ENCODE results near the gene GPR135.

The GPR135 gene

DNA sequence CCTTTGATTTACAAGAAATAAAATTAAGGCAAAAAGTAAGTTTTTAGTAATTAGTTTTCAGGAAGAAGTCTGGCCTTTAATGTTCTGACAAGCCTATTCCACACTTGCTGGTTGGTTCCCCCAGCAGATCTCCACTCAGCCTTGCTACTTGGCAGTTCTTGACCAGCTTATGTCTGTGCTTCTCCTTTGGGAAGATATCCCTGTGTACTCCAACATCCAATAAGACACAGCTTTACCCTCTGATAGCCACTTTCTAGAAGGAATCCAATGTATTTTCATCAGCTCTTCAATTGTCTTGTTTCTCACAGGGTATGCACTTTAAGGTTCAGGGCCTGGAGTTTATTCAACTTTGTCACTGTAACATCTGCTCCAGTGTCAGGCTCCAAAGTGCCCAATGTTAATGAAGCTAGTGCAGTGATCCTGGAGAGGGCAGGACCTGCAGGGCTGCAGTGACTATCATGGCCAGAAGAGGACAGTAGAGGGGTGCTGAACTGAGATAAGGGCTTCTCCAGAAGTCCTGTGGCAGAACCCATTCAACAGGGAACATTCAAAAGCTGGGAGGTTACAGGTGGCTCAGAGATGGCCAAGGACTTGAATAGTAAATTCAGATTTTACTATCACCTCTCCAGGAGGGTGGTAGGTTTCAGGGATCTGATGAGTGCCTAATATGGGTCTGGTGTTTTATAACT lies 42.0 kb upstream of the GPR135 start:
- H3K4me3 ChIP-seq (ENCODE audit: low read depth, low read length): no peak overlapping the region
- peak; percentile 82 for DNase-seq (ENCODE audit: low read depth)
- TF ChIP-seq, protein P1, sequence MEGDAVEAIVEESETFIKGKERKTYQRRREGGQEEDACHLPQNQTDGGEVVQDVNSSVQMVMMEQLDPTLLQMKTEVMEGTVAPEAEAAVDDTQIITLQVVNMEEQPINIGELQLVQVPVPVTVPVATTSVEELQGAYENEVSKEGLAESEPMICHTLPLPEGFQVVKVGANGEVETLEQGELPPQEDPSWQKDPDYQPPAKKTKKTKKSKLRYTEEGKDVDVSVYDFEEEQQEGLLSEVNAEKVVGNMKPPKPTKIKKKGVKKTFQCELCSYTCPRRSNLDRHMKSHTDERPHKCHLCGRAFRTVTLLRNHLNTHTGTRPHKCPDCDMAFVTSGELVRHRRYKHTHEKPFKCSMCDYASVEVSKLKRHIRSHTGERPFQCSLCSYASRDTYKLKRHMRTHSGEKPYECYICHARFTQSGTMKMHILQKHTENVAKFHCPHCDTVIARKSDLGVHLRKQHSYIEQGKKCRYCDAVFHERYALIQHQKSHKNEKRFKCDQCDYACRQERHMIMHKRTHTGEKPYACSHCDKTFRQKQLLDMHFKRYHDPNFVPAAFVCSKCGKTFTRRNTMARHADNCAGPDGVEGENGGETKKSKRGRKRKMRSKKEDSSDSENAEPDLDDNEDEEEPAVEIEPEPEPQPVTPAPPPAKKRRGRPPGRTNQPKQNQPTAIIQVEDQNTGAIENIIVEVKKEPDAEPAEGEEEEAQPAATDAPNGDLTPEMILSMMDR (conservative IDR thresholded peaks at IDR 0.05; ENCODE audit: low read depth, low read length): peak; percentile 99

DNA sequence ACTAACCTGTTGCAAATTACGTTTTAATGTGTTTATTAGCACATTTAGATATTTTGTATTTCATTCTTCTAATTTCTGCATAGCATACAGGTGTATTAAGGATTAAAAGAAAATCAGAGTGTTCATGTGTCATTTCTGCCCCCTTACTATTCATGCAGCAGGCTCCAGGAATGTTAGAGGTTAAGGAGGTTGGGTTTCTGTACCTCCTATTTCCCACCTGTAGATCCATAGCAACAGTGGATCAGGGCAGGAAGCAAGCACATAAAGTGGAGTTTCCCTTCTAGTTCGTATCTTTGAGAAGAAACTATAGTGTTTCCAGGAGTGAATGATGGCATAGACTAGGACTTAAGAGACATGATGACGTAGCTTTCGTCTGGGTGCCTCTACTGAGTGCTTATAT lies 38.1 kb upstream of the GPR135 start:
- DNase-seq (ENCODE audit: low read depth): no peak
- H3K4me3 ChIP-seq (ENCODE audit: low read depth, low read length): no peak overlapping the region
- TF ChIP-seq, protein P1 (conservative IDR thresholded peaks at IDR 0.05; ENCODE audit: low read depth, low read length): no peak

DNA sequence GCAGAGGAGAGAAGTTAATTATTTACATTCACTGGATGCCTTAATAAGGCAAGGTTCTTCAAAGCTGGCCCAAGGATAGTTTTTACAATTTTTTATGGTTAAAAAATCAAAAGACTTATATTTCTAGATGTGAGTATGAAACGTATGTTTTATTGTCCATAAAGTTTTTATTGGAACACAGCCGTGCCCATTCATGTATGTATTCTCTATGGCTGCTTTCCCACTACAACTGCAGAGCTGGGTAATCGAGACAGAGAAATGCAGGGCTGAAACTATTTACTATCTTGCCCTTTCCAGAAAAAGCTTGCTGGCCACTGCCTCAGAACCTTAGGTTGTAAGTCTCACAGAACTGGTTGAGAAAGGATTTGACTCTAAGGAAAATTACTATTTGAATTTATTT lies 35.6 kb upstream of the GPR135 start:
- no peak for DNase-seq (ENCODE audit: low read depth)
- H3K4me3 ChIP-seq (ENCODE audit: low read depth, low read length): no peak overlapping the region
- TF ChIP-seq, protein P1 (conservative IDR thresholded peaks at IDR 0.05; ENCODE audit: low read depth, low read length): no peak

DNA sequence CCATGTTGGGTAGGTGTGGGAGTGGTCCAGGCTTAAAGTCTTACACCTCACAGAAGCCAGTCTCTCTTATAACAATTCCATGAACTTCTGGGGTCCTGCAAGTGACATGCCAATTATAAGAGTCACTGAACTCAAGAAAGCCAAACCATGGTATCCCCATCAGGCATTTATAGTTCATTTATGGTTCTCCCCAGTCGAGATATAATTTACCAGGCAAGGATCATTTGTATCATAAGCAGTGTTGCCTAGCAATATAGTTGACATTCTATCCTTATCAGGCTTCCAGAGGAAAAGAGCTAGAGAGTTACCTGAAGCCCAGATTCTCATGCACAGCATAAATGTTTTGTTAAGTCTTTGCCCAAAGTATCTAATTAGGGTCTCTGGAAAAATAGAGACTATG lies 27.2 kb upstream of the GPR135 start:
- no peak overlapping the region for H3K4me3 ChIP-seq (ENCODE audit: low read depth, low read length)
- TF ChIP-seq, protein P1 (conservative IDR thresholded peaks at IDR 0.05; ENCODE audit: low read depth, low read length): no peak
- DNase-seq (ENCODE audit: low read depth): no peak

DNA sequence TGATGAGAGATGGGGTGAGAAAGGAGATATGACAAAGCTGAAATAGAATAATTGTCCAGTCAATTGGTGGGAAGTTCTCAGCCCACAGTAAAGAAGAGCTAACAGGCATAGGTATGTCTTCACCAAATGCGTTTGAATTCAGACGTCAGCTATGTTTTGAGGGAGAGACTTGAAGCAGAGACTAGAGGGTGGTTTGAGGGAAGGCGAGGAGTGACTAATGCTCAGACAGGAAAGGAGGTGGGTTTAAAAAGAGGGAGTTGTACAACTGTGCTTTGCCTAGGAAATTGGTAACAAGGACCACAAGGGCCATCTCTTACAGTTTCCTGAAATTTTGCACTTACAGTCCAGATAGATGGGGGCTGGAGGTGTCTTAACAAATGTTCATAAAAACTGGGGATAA lies 25.6 kb upstream of the GPR135 start:
- no peak overlapping the region for H3K4me3 ChIP-seq (ENCODE audit: low read depth, low read length)
- no peak for DNase-seq (ENCODE audit: low read depth)
- TF ChIP-seq, protein P1 (conservative IDR thresholded peaks at IDR 0.05; ENCODE audit: low read depth, low read length): no peak

DNA sequence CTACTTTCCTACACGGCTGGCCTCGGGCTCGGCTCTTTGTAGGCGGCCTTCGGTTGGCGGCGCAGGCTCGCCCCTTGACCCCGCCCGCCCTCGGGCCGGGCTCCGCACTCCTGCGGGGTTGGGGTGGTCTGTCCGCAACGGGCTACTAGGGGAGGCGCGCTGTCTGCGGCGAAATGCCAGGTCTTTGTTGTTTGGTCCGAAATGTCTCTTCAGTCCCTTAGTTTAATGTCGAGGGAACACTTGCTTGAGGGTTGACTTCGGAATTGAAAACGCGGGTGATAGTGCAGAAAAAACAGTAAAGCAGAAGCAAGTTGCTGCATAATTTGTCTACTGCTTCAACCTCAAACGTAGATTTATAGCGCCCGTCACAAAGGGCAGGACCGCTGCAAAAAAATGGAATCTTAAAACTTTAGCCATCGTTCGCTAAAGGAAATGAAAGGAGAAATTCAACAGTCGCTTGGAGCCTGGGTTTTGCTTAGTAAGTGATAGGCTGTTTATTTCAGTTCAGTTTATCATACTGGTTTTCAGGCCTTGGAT lies 19.5 kb upstream of the GPR135 start:
- peak overlapping the region; percentile 91 for H3K4me3 ChIP-seq (ENCODE audit: low read depth, low read length)
- TF ChIP-seq, protein P1 (conservative IDR thresholded peaks at IDR 0.05; ENCODE audit: low read depth, low read length): no peak
- DNase-seq (ENCODE audit: low read depth): peak; percentile 47
